NOMO-1 treated with DMSO at 0.1 percent for 48 hours (cell line): Measurements from ENCODE around the gene MPV17L2.
"Not testable (repeated sequence)": the region's sequence is repeated elsewhere in the genome, so short reads cannot be mapped to it uniquely, and the experiment has no call there.

Experiments
- DNase-seq: peaks from one replicate; lab custom pipeline; 2025; ENCODE audit not compliant: unreplicated experiment; lab: John Stamatoyannopoulos, UW

Gene MPV17L2

GRCh38 chr19:18192673-18193387 is at the start of gene MPV17L2:
TSS of gene MPV17L2 (plus strand) at chr19:18193218. CDS start at chr19:18193282, 64 bp downstream.
- DNase-seq = peak; percentile 100

GRCh38 chr19:18143902-18144301 is 49.1 kb upstream of the MPV17L2 start:
- no peak for DNase-seq

- DNase-seq = no peak
These were observed 48.7 kb upstream of the MPV17L2 start for GRCh38 chr19:18144361-18144760.

DNA sequence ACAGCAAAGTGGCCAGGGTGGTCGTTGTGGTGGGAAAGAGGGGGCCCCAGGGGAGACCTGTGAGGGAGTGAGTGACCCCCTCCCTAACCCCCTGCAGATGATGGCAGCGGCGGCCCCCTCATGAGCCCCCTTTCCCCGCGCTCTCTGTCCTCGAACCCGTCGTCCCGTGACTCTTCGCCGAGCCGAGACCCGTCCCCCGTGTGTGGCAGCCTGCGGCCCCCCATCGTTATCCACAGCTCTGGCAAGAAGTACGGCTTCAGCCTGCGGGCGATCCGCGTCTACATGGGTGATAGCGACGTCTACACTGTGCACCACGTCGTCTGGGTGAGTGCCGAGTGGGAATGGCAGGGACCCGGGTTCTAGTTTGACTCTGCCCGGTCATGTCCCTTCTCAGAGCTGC is 48.1 kb upstream of the MPV17L2 start:
- no peak for DNase-seq

DNA sequence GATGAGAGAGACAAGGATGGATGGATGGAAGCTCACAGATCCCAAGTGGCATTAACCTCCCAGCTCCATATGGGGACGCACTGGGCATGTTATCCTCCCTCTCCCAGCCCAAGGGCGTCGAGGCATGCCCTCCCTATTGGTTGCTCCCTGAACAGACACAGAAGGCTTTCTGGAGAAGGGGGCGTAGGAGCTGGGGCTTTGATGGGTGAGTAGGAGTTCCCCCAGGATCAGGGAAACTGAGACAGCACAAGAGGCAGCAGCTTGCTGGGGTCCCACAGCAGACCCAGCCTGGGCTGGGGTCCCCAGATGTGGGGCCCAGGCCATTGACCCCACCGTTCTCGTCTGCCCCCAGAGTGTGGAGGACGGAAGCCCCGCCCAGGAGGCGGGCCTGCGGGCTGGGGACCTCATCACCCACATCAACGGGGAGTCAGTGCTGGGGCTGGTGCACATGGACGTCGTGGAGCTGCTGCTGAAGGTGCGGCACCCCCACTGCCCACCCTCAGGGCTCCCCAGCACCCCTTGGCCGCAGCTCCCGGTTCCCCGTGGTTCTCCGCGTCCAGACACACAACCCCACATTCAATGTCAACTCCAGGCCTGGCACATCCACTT is 47.5 kb upstream of the MPV17L2 start:
- no peak for DNase-seq

GRCh38 chr19:18147396-18147795 is 45.6 kb upstream of the MPV17L2 start:
- DNase-seq = no peak

DNA sequence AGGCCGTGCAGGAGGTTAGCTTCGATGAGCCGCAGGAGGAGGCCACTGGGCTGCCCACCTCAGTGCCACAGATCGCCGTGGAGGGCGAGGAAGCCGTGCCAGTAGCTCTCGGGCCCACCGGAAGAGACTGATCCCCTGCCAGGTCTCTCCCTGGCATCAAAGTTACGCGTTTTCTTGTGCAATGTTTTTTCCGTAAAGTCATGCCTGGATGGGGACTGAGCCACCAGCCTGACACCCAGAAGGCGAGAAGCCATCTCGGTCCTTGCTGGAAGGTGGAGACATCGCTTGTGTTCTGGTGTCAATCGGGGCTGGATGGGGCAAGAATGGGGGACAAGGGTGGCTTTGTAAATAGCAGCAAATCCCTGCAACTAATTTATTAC is 43.4 kb upstream of the MPV17L2 start:
- no peak for DNase-seq

- DNase-seq = no peak
These were observed 42.0 kb upstream of the MPV17L2 start for GRCh38 chr19:18150776-18151624.

GRCh38 chr19:18152442-18152816 is 40.6 kb upstream of the MPV17L2 start:
- peak; percentile 99 for DNase-seq

DNA sequence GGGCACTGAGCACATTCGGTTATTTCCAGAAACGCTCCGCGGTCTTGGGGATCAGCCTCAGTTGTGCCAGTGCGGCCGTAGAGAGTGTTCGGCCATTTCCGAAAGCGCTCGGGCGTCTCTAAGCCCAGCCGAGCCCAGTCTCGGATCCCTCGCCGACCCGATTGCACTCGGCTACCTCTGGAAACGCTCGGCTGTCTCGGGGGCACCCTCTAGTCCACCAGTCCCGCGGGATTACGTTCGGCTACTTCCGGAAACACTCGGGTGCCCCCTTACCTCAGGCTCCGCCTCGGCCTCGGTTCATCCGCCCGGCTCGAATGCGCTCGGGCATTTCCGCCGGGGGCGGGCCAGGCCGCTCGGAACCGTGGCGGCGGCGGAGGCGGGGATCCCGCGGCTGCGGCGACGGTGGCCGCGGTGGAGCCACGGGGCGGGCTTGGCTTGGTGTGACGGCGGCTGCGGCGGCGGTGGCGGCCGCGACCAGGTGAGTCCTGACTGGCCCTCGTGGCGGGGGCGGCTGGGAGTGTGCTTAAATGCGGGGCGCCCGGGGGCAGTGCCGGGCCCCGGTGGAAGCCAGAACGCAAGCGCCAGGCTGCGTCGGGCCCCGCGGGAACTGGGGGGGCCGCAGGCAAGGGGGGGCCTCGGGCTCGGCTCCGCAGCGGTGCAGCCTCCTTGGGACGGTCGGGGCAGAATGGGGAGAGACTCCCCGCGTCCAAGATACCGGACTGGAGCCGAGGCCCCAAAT is 40.0 kb upstream of the MPV17L2 start, which contains the start of gene PIK3R2:
PIK3R2 (plus strand) TSS at position 347 of the 739 bp plus-strand sequence. CDS start 2,717 bp downstream, outside the sequence.
- peak; percentile 98 for DNase-seq

- DNase-seq = no peak
These were observed 39.4 kb upstream of the MPV17L2 start for GRCh38 chr19:18153556-18154134.

GRCh38 chr19:18155095-18156087 is 37.6 kb upstream of the MPV17L2 start:
- DNase-seq = no peak

DNA sequence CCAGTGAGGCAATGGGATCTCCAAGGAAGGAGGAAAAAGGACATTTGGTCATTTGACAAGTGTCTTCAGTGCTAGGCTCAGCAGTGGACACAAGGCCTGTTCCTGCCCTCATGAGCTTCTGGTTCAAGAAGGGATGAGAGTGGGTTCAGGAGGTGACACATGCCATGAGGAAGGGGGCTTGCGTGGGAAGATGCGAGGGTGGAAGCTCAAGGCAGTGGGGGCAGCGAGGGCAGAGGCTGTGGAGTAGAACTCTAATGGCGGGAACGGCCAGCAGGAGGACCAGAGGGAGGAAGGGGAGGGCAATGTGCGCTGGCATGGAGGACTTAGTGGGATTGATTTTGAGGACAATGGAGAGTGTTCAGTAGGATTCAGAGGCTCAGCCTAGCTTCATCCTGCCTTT is 36.8 kb upstream of the MPV17L2 start:
- DNase-seq = no peak

GRCh38 chr19:18156841-18157464 is 36.1 kb upstream of the MPV17L2 start:
- DNase-seq = no peak

DNA sequence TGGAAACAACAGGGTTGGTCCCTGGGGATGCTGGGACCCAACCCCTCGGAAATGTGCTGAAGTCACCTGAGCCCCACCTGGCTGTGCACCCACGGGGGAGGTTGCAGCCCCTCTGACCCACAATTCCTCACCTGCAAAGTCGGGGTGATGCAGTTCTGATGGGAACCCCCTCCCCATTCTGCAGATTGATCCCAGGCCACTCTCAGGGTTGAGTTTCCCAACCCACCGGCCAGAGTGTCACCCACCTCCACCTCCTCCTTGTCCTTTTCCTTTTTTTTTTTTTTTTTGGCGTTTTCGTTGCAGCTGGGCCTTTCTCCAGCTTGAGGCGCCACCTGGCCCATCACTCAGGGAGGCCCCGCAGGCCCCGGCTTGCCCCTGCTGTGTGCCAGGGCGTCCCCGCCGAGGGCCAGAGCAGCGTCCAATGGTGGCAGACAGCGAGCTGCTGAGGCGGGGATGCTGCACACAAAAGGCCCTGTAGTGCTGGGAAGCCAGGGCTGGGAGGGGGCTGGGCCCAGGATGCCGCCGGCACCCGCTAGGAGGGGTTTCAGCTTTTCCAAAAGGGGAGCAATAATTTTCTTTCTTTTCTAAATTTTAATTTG is 35.5 kb upstream of the MPV17L2 start:
- DNase-seq = no peak

DNA sequence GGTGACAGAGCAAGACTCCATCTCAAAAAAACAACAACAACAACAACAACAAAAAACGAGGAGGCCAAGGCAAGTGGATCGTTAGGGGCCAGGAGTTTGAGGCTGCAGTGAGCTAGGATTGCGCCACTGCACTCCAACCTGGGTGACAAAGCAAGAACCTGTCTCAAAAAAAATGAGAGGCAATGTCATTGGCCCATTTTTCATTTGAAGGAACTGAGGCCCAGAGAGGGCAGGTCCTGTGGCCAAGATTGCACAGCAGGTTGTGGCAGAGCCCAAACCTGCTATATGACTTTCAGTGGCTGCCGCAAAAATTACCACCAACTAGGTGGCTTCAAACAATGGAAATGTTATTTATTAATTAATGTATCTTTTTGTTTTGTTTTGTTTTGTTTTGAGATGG is 34.6 kb upstream of the MPV17L2 start:
- DNase-seq = no peak

- not testable (repeated sequence) for DNase-seq
These were observed 33.9 kb upstream of the MPV17L2 start for GRCh38 chr19:18159059-18159616.

- no peak for DNase-seq
These were observed 33.2 kb upstream of the MPV17L2 start for GRCh38 chr19:18159810-18160209.
